Neural crest cell (in vitro differentiated cells): ENCODE results near the gene SCO2. TPM values are rescaled to one million over a fixed set of nuclear protein-coding genes. Genes with fewer than 3 reads are reported as not detected.

ENCODE experiments used
- DNase-seq: peaks from one replicate; pipeline ENCODE4 v3.0.0; 2021; ENCODE audit warnings: low read depth, mixed read lengths, low spot score
- H3K27ac Mint-ChIP-seq: one replicate; pipeline ENCODE4 v1.8.0; 2021; ENCODE audit warnings: mild to moderate bottlenecking, mixed read lengths; ENCODE audit not compliant: unreplicated experiment
- H3K27me3 Mint-ChIP-seq: 2 replicates; pipeline ENCODE4 v1.8.0; 2021; ENCODE audit warnings: low read depth, mild to moderate bottlenecking, mixed read lengths
- H3K36me3 Mint-ChIP-seq: 2 replicates; pipeline ENCODE4 v1.8.0; 2021; ENCODE audit warnings: low read depth, mild to moderate bottlenecking, mixed read lengths
- H3K4me1 Mint-ChIP-seq: 2 replicates; pipeline ENCODE4 v1.8.0; 2021; ENCODE audit warnings: mixed read lengths
- H3K4me3 Mint-ChIP-seq: one replicate; pipeline ENCODE4 v1.8.0; 2021; ENCODE audit warnings: mild to moderate bottlenecking, mixed read lengths
- H3K9me3 Mint-ChIP-seq: 2 replicates; pipeline ENCODE4 v1.8.0; 2021; ENCODE audit warnings: mixed read lengths
- CTCF ChIP-seq: fragments of 200-600 bp; sonication (generic); conservative IDR thresholded peaks from 2 replicates; pipeline ENCODE4 v1.5.0; 2021; ENCODE audit warnings: antibody characterized with exemption, mild to moderate bottlenecking
- total RNA-seq: library from RNA; stranded (reverse); gene quantifications from 2 replicates; pipeline ENCODE4 v1.2.1, GENCODE V29; 2021

The SCO2 gene
- total RNA-seq, 1 donor from 2014 or later = 2.3 TPM

- no peak for TF ChIP-seq CTCF
- no peaks in the 10 kb centered on the region for H3K36me3 Mint-ChIP-seq
- no peak overlapping the region for H3K27ac Mint-ChIP-seq
- no peaks in the 10 kb centered on the region for H3K9me3 Mint-ChIP-seq
- H3K4me1 Mint-ChIP-seq = no peaks in the 10 kb centered on the region
- DNase-seq = no peak
- no peak overlapping the region for H3K4me3 Mint-ChIP-seq
- H3K27me3 Mint-ChIP-seq = peaks cover 3% of the 10 kb centered on the region
These were observed 25.0 kb upstream of the SCO2 start for GRCh38 chr22:50550395-50550794.

GRCh38 chr22:50548921-50549790 lies 23.8 kb upstream of the SCO2 start:
- H3K4me3 Mint-ChIP-seq = no peak overlapping the region
- no peaks in the 10 kb centered on the region for H3K27me3 Mint-ChIP-seq
- no peaks in the 10 kb centered on the region for H3K4me1 Mint-ChIP-seq
- H3K36me3 Mint-ChIP-seq = no peaks in the 10 kb centered on the region
- DNase-seq = no peak
- H3K9me3 Mint-ChIP-seq = no peaks in the 10 kb centered on the region
- H3K27ac Mint-ChIP-seq = no peak overlapping the region
- TF ChIP-seq CTCF = no peak

- DNase-seq = no peak
- Mint-ChIP-seq H3K27ac (no peak overlapping the region), H3K4me1 (no peaks in the 10 kb centered on the region), H3K9me3 (no peaks in the 10 kb centered on the region), H3K27me3 (no peaks in the 10 kb centered on the region), H3K4me3 (no peak overlapping the region), H3K36me3 (no peaks in the 10 kb centered on the region)
- TF ChIP-seq CTCF = no peak
These were observed 22.9 kb upstream of the SCO2 start for GRCh38 chr22:50548040-50548920.

GRCh38 chr22:50547263-50547985 lies 22.0 kb upstream of the SCO2 start:
- no peak for DNase-seq
- no peak for TF ChIP-seq CTCF
- no peak overlapping the region for H3K4me3 Mint-ChIP-seq
- no peaks in the 10 kb centered on the region for H3K9me3 Mint-ChIP-seq
- no peaks in the 10 kb centered on the region for H3K36me3 Mint-ChIP-seq
- H3K4me1 Mint-ChIP-seq = no peaks in the 10 kb centered on the region
- no peak overlapping the region for H3K27ac Mint-ChIP-seq
- H3K27me3 Mint-ChIP-seq = peaks cover 3% of the 10 kb centered on the region
